Keratinocyte (primary cell): ENCODE measurements around the gene PRDM4.

Experiments
- CTCF ChIP-seq, 3 experiments: IDR thresholded peaks in 1 of 3; conservative IDR thresholded peaks in 1 of 3; optimal IDR thresholded peaks in 1 of 3; 2 replicates in 2 of 3; 3 replicates in 1 of 3; pipeline versions ENCODE3 to v1.5.1; 2011; ENCODE audit warnings: low read length in 3 of 3, mild to moderate bottlenecking in 3 of 3, moderate library complexity in 2 of 3, control low read depth in 1 of 3, inconsistent platforms in 1 of 3; ENCODE audit not compliant: insufficient read depth in 2 of 3; ENCODE audit errors: extremely low read depth in 1 of 3
- EZH2 ChIP-seq: IDR thresholded peaks from one replicate; pipeline ENCODE4 v1.6.1; 2012; ENCODE audit warnings: inconsistent platforms, mild to moderate bottlenecking, low read length, moderate library complexity

GRCh38 chr12:107798580-107798979 lies 37.6 kb upstream of the PRDM4 start:
- TF ChIP-seq EZH2 (no peak), CTCF (optimal IDR thresholded peaks at IDR 0.05 in 1 of 3, IDR thresholded peaks at IDR 0.05 in 1 of 3, conservative IDR thresholded peaks at IDR 0.05 in 1 of 3; ENCODE audit: extremely low read depth in 1 of 3, insufficient read depth in 2 of 3, low read length in 3 of 3) (no peak)
